Hematopoietic multipotent progenitor cell treated with erythropoietin and hydrocortisone succinate and interleukin-3 and kit ligand, for 4 days (in vitro differentiated cells): ENCODE measurements around the gene UBE2O.

Experiments
- DNase-seq: peaks from one replicate; pipeline ENCODE4 v3.0.0-alpha.2; 2015

The UBE2O gene

GRCh38 chr17:76385892-76386786 lies 66.8 kb downstream of the UBE2O start:
- DNase-seq, result peak; percentile 95

GRCh38 chr17:76384987-76385891 lies 67.7 kb downstream of the UBE2O start:
- DNase-seq, result peak; percentile 86

GRCh38 chr17:76384222-76384986 lies 68.5 kb downstream of the UBE2O start, which contains the start of gene SPHK1:
TSS of gene SPHK1 (plus strand) at chr17:76384609. CDS start at chr17:76385645, 1,036 bp downstream.
- peak; percentile 91 for DNase-seq

- peak; percentile 80 for DNase-seq
Measured at GRCh38 chr17:76383546-76384221, 69.3 kb downstream of the UBE2O start.

- peak; percentile 85 for DNase-seq
Measured at GRCh38 chr17:76382803-76383545, 70.0 kb downstream of the UBE2O start.

GRCh38 chr17:76382351-76382802 lies 70.6 kb downstream of the UBE2O start:
- peak; percentile 70 for DNase-seq

GRCh38 chr17:76381633-76382350 lies 71.2 kb downstream of the UBE2O start:
- DNase-seq, result peak; percentile 77

GRCh38 chr17:76379646-76380376 lies 73.1 kb downstream of the UBE2O start:
- no peak for DNase-seq

- no peak for DNase-seq
Measured at GRCh38 chr17:76379275-76379641, 73.7 kb downstream of the UBE2O start.

- DNase-seq, result no peak
Measured at GRCh38 chr17:76378548-76379274, 74.2 kb downstream of the UBE2O start.

- no peak for DNase-seq
Measured at GRCh38 chr17:76376318-76377133, 76.4 kb downstream of the UBE2O start.

- DNase-seq, result no peak
Measured at GRCh38 chr17:76371656-76372628, 81.0 kb downstream of the UBE2O start.

GRCh38 chr17:76370261-76370993 lies 82.5 kb downstream of the UBE2O start:
- no peak for DNase-seq

GRCh38 chr17:76369804-76370203 lies 83.1 kb downstream of the UBE2O start:
- no peak for DNase-seq

GRCh38 chr17:76369379-76369778 lies 83.6 kb downstream of the UBE2O start:
- DNase-seq, result no peak

- DNase-seq, result no peak
Measured at GRCh38 chr17:76368545-76368944, 84.4 kb downstream of the UBE2O start.
